Neural progenitor cell (in vitro differentiated cells): ENCODE data around the gene COLEC12. TPM values are rescaled to one million over a fixed set of nuclear protein-coding genes. Genes with fewer than 3 reads are reported as not detected.

Experiments
- DNase-seq: peaks from one replicate; pipeline ENCODE4 v3.0.0-alpha.2; 2016; ENCODE audit warnings: low spot score
- H2AFZ ChIP-seq: fragments of 200-600 bp; sonication (generic); replicated peaks from 2 replicates; pipeline ENCODE4 v1.6.1; 2016; ENCODE audit warnings: antibody characterized with exemption
- H3F3A ChIP-seq: fragments of 200-600 bp; sonication (generic); 2 replicates; pipeline ENCODE4 v1.6.1; 2016; ENCODE audit warnings: antibody characterized with exemption, low read depth
- H3K27ac ChIP-seq: fragments of 200-600 bp; sonication (generic); 2 replicates; pipeline ENCODE4 v1.5.1; 2016; ENCODE audit warnings: mild to moderate bottlenecking
- H3K27me3 ChIP-seq: fragments of 200-600 bp; sonication (generic); 2 replicates; pipeline ENCODE4 v1.6.1; 2016; ENCODE audit warnings: mild to moderate bottlenecking, moderate library complexity
- H3K36me3 ChIP-seq: fragments of 200-600 bp; sonication (generic); 2 replicates; pipeline ENCODE4 v1.5.1; 2016
- H3K4me1 ChIP-seq: fragments of 200-600 bp; sonication (generic); 2 replicates; pipeline ENCODE4 v1.6.1; 2016; ENCODE audit warnings: mixed run types
- H3K4me2 ChIP-seq: fragments of 200-600 bp; sonication (generic); 2 replicates; pipeline ENCODE4 v1.6.1; 2016
- H3K4me3 ChIP-seq: fragments of 200-600 bp; sonication (generic); 2 replicates; pipeline ENCODE4 v1.5.1; 2016
- H3K79me2 ChIP-seq: fragments of 200-600 bp; sonication (generic); 2 replicates; pipeline ENCODE4 v1.6.1; 2016; ENCODE audit warnings: low read depth
- H3K9ac ChIP-seq: fragments of 200-600 bp; sonication (generic); 2 replicates; pipeline ENCODE4 v1.6.1; 2016
- H3K9me3 ChIP-seq: fragments of 200-600 bp; sonication (generic); 2 replicates; pipeline ENCODE4 v1.5.1; 2016; ENCODE audit warnings: low read depth
- H4K20me1 ChIP-seq: fragments of 200-600 bp; sonication (generic); 2 replicates; pipeline ENCODE4 v1.6.1; 2016; ENCODE audit warnings: low read depth
- H3K27ac Mint-ChIP-seq: 3 replicates; pipeline ENCODE4 v1.8.0; 2021; ENCODE audit warnings: mixed read lengths
- H3K27me3 Mint-ChIP-seq: 2 replicates; pipeline ENCODE4 v1.8.0; 2022; ENCODE audit warnings: low read depth, mild to moderate bottlenecking, inconsistent platforms, moderate library complexity, mixed read lengths; ENCODE audit not compliant: insufficient read depth
- H3K36me3 Mint-ChIP-seq: 3 replicates; pipeline ENCODE4 v1.8.0; 2021; ENCODE audit warnings: mixed read lengths
- H3K4me1 Mint-ChIP-seq: 3 replicates; pipeline ENCODE4 v1.8.0; 2021; ENCODE audit warnings: mixed read lengths
- H3K4me3 Mint-ChIP-seq: 3 replicates; pipeline ENCODE4 v1.8.0; 2021; ENCODE audit warnings: mild to moderate bottlenecking, moderate library complexity, mixed read lengths
- H3K9me3 Mint-ChIP-seq: 3 replicates; pipeline ENCODE4 v1.8.0; 2020; ENCODE audit warnings: mixed read lengths
- EZH2 ChIP-seq: fragments of 200-600 bp; sonication (generic); IDR thresholded peaks from 2 replicates; pipeline ENCODE4 v1.6.1; 2017; ENCODE audit warnings: antibody characterized with exemption, mild to moderate bottlenecking, moderate library complexity
- EZH2phosphoT487 ChIP-seq: fragments of 200-600 bp; sonication (generic); IDR thresholded peaks from 2 replicates; pipeline ENCODE4 v1.6.1; 2017; ENCODE audit warnings: antibody characterized with exemption
- total RNA-seq: library from RNA; depleted of rRNA; stranded (reverse); fragments of >200 nt; gene quantifications from 2 replicates; pipeline ENCODE4 v1.2.3, GENCODE V29; 2015; ENCODE audit warnings: low replicate concordance
- TF ChIP-seq, protein P1 (sequence below): fragments of 200-600 bp; sonication (generic); IDR thresholded peaks from 2 replicates; pipeline ENCODE4 v1.5.1; 2017; ENCODE audit warnings: antibody characterized with exemption, mild to moderate bottlenecking

Gene COLEC12
- total RNA-seq, 1 donor from 2014 or later = 2.0 TPM

DNA sequence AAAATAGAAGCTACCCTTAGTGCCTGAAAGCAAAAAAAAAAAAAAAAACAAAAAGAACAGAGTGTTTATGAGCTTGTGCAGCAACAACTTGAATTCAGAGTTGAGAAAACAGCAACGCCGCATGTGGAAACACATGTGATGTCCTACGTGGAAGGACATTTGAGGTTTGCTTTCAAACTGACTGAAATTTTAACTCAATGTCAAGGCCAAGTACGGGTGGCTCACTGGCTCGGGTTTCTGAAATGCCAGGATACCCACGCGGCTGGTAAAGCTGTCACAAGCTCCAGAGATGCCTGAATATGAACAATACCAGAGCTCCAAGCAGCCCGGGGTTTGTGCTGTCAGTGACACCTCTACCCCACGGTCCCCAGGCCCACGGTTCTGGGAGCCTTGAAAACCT lies 160.5 kb downstream of the COLEC12 start:
- TF ChIP-seq EZH2phosphoT487 = no peak
- TF ChIP-seq EZH2 = no peak
- TF ChIP-seq, protein P1, sequence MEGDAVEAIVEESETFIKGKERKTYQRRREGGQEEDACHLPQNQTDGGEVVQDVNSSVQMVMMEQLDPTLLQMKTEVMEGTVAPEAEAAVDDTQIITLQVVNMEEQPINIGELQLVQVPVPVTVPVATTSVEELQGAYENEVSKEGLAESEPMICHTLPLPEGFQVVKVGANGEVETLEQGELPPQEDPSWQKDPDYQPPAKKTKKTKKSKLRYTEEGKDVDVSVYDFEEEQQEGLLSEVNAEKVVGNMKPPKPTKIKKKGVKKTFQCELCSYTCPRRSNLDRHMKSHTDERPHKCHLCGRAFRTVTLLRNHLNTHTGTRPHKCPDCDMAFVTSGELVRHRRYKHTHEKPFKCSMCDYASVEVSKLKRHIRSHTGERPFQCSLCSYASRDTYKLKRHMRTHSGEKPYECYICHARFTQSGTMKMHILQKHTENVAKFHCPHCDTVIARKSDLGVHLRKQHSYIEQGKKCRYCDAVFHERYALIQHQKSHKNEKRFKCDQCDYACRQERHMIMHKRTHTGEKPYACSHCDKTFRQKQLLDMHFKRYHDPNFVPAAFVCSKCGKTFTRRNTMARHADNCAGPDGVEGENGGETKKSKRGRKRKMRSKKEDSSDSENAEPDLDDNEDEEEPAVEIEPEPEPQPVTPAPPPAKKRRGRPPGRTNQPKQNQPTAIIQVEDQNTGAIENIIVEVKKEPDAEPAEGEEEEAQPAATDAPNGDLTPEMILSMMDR = no peak
- Mint-ChIP-seq H3K27me3 (peaks cover 9% of the 10 kb centered on the region), H3K36me3 (peaks cover 12% of the 10 kb centered on the region), H3K9me3 (no peaks in the 10 kb centered on the region), H3K4me3 (no peak overlapping the region), H3K27ac (no peak overlapping the region), H3K4me1 (peaks cover 3% of the 10 kb centered on the region)
- H4K20me1 ChIP-seq = no peaks in the 10 kb centered on the region
- H3K4me1 ChIP-seq = no peaks in the 10 kb centered on the region
- no peaks in the 10 kb centered on the region for H3F3A ChIP-seq
- no peak overlapping the region for H2AFZ ChIP-seq
- H3K4me3 ChIP-seq = no peak overlapping the region
- H3K9me3 ChIP-seq = no peaks in the 10 kb centered on the region
- H3K36me3 ChIP-seq = no peaks in the 10 kb centered on the region
- no peaks in the 10 kb centered on the region for H3K79me2 ChIP-seq
- H3K27ac ChIP-seq = no peak overlapping the region
- DNase-seq = no peak
- H3K9ac ChIP-seq = no peak overlapping the region
- H3K4me2 ChIP-seq = no peak overlapping the region
- no peaks in the 10 kb centered on the region for H3K27me3 ChIP-seq

DNA sequence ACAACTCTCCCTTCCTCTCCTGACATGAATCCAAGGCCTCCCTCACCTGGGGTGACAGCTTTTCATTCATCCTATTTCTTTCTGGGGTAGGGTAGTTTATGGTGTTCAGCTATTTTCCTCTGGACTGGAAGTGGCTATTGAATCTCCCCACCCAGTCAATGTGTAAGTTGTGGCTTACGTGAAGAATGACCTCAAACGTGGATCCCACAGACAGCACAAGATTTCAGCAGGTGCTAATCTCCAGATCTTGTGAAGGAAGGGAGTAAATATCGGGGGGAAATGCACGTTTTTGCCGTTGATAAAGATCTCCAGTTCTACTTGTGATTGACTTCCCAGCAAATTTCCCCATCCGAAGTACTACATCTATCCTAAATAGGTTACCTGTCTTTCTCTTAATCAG lies 161.3 kb downstream of the COLEC12 start:
- Histone ChIP-seq H2AFZ (no peak overlapping the region), H3K27ac (no peak overlapping the region), H3K9ac (no peak overlapping the region), H3K9me3 (no peaks in the 10 kb centered on the region), H3K4me3 (no peak overlapping the region), H4K20me1 (no peaks in the 10 kb centered on the region), H3K27me3 (no peaks in the 10 kb centered on the region), H3K4me1 (no peaks in the 10 kb centered on the region), H3K36me3 (no peaks in the 10 kb centered on the region), H3K4me2 (no peak overlapping the region), H3F3A (no peaks in the 10 kb centered on the region), H3K79me2 (no peaks in the 10 kb centered on the region)
- TF ChIP-seq EZH2phosphoT487 (no peak), EZH2 (no peak)
- TF ChIP-seq, protein P1 = no peak
- DNase-seq = no peak
- Mint-ChIP-seq H3K27ac (no peak overlapping the region), H3K4me1 (peaks cover 3% of the 10 kb centered on the region), H3K9me3 (no peaks in the 10 kb centered on the region), H3K27me3 (peaks cover 6% of the 10 kb centered on the region), H3K4me3 (no peak overlapping the region), H3K36me3 (peaks cover 13% of the 10 kb centered on the region)

DNA sequence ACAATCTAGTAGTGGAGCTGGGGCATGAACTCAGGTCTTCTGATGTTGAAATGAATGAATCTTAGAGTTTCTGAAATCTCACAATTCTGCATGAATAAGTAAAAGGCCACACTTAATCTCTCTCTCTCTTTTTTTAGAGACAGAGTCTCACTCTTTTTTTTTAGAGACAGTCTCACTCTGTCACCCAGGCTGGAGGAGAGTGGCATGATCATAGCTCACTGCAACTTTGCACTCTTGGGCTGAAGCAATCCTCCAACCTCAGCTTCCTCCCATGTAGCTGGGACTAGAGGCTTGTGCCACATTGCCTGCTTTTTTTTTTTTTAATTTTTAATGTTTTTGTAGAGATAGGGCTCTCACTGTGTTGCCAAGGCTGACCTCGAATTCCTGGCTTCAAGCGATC lies 163.8 kb downstream of the COLEC12 start:
- no peaks in the 10 kb centered on the region for H3K27me3 ChIP-seq
- H3K36me3 Mint-ChIP-seq = peaks cover 10% of the 10 kb centered on the region
- no peaks in the 10 kb centered on the region for H3K9me3 Mint-ChIP-seq
- H3K4me1 ChIP-seq = no peaks in the 10 kb centered on the region
- H3F3A ChIP-seq = no peaks in the 10 kb centered on the region
- H3K4me2 ChIP-seq = no peak overlapping the region
- no peaks in the 10 kb centered on the region for H3K4me1 Mint-ChIP-seq
- no peaks in the 10 kb centered on the region for H4K20me1 ChIP-seq
- no peak overlapping the region for H3K27ac ChIP-seq
- no peaks in the 10 kb centered on the region for H3K36me3 ChIP-seq
- H3K27me3 Mint-ChIP-seq = peaks cover 4% of the 10 kb centered on the region
- no peaks in the 10 kb centered on the region for H3K79me2 ChIP-seq
- H3K9me3 ChIP-seq = no peaks in the 10 kb centered on the region
- no peak overlapping the region for H3K4me3 ChIP-seq
- H3K4me3 Mint-ChIP-seq = no peak overlapping the region
- no peak for DNase-seq
- no peak overlapping the region for H2AFZ ChIP-seq
- TF ChIP-seq, protein P1 = no peak
- no peak for TF ChIP-seq EZH2
- no peak for TF ChIP-seq EZH2phosphoT487
- no peak overlapping the region for H3K27ac Mint-ChIP-seq
- no peak overlapping the region for H3K9ac ChIP-seq

DNA sequence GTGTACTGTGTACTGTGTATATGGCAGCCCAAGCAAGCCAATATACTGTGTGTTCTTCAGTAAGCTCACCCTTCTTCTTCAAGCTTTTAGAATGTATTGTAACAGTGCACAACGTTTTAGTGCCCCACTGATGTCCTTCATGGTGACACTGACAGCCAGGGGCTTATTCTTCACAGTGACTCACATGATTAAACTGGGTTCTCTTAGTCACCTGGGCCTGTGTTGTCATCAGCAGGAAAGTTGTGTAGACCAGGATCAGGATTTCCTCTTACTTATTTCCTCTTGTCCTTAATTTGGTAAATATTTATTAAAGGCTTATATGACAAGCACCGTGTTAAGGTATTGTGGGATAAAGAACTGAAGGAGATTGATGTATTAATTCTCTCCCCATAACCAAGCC lies 164.8 kb downstream of the COLEC12 start:
- H2AFZ ChIP-seq = no peak overlapping the region
- H3K4me3 ChIP-seq = no peak overlapping the region
- H3K4me2 ChIP-seq = no peak overlapping the region
- Mint-ChIP-seq H3K9me3 (no peaks in the 10 kb centered on the region), H3K27me3 (peaks cover 4% of the 10 kb centered on the region), H3K4me3 (no peak overlapping the region), H3K4me1 (no peaks in the 10 kb centered on the region), H3K36me3 (peaks cover 9% of the 10 kb centered on the region), H3K27ac (no peak overlapping the region)
- H3K4me1 ChIP-seq = no peaks in the 10 kb centered on the region
- no peaks in the 10 kb centered on the region for H3F3A ChIP-seq
- H3K27me3 ChIP-seq = no peaks in the 10 kb centered on the region
- no peaks in the 10 kb centered on the region for H4K20me1 ChIP-seq
- no peak overlapping the region for H3K27ac ChIP-seq
- no peak overlapping the region for H3K9ac ChIP-seq
- no peaks in the 10 kb centered on the region for H3K9me3 ChIP-seq
- no peaks in the 10 kb centered on the region for H3K36me3 ChIP-seq
- DNase-seq = no peak
- TF ChIP-seq EZH2 = no peak
- TF ChIP-seq, protein P1 = no peak
- no peak for TF ChIP-seq EZH2phosphoT487
- no peaks in the 10 kb centered on the region for H3K79me2 ChIP-seq
